Progenitor cell of endocrine pancreas (in vitro differentiated cells): Measurements from ENCODE around the gene LMO2. TPM values are rescaled to one million over a fixed set of nuclear protein-coding genes. Genes with fewer than 3 reads are reported as not detected.

Source experiments
- DNase-seq: peaks from one replicate; pipeline ENCODE4 v3.0.0; 2021; ENCODE audit warnings: low spot score; ENCODE audit not compliant: unreplicated experiment
- H3K27ac Mint-ChIP-seq: 2 replicates; pipeline ENCODE4 v1.8.0; 2021; ENCODE audit warnings: mild to moderate bottlenecking, moderate library complexity, mixed read lengths
- H3K27me3 Mint-ChIP-seq: 2 replicates; pipeline ENCODE4 v1.8.0; 2021; ENCODE audit warnings: mixed read lengths
- H3K36me3 Mint-ChIP-seq: 2 replicates; pipeline ENCODE4 v1.8.0; 2022; ENCODE audit warnings: mixed read lengths; ENCODE audit not compliant: insufficient read depth
- H3K4me1 Mint-ChIP-seq: 2 replicates; pipeline ENCODE4 v1.8.0; 2021; ENCODE audit warnings: low read depth, mixed read lengths
- H3K4me3 Mint-ChIP-seq: 2 replicates; pipeline ENCODE4 v1.8.0; 2021; ENCODE audit warnings: low read depth, mild to moderate bottlenecking, moderate library complexity, mixed read lengths
- H3K9me3 Mint-ChIP-seq: 2 replicates; pipeline ENCODE4 v1.8.0; 2021; ENCODE audit warnings: low read depth, mixed read lengths
- total RNA-seq: library from RNA; stranded (reverse); gene quantifications from 2 replicates; pipeline ENCODE4 v1.2.1, GENCODE V29; 2021
- TF ChIP-seq, protein P1 (sequence below): fragments of 200-600 bp; sonication (generic); IDR thresholded peaks from one replicate; pipeline ENCODE4 v1.5.0; 2021; ENCODE audit warnings: antibody characterized with exemption, mild to moderate bottlenecking; ENCODE audit not compliant: unreplicated experiment

The LMO2 gene
- total RNA-seq, 1 donor from 2014 or later = 0.36 TPM

DNA sequence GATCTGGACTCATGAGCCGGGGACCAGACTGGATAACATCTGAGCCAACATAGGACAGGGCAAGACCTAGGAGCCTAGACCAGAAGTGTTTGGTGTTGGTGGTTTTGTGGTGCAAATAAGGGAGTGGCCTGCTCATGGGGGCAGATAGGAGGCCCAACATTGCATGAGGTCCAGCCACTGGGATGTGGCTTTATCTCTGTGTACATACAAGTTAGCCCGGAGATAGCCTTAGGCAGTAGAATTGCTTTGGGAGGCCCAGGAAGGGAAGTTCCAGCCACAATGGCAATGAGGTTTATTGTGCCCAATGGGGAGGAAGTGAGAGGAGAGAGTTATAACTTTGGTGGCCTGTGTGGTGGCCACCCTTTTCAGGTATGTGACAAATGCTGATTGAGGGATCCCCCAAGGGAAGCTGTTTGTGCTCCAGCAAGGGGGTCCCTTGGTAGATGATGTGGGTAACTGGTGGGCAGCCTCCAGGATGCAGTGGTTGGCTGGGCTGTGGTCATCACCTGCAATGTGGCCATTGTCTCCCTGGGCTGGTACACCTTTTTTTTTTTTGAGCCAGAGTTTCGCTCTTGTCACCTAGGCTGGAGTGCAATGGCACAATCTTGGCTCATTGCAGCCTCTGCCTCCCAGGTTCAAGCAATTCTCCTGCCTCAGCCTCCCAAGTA is 6.4 kb downstream of the LMO2 start:
- no peaks in the 10 kb centered on the region for H3K9me3 Mint-ChIP-seq
- H3K4me3 Mint-ChIP-seq = no peak overlapping the region
- DNase-seq = no peak
- H3K27me3 Mint-ChIP-seq = peaks cover 25% of the 10 kb centered on the region
- TF ChIP-seq, protein P1, sequence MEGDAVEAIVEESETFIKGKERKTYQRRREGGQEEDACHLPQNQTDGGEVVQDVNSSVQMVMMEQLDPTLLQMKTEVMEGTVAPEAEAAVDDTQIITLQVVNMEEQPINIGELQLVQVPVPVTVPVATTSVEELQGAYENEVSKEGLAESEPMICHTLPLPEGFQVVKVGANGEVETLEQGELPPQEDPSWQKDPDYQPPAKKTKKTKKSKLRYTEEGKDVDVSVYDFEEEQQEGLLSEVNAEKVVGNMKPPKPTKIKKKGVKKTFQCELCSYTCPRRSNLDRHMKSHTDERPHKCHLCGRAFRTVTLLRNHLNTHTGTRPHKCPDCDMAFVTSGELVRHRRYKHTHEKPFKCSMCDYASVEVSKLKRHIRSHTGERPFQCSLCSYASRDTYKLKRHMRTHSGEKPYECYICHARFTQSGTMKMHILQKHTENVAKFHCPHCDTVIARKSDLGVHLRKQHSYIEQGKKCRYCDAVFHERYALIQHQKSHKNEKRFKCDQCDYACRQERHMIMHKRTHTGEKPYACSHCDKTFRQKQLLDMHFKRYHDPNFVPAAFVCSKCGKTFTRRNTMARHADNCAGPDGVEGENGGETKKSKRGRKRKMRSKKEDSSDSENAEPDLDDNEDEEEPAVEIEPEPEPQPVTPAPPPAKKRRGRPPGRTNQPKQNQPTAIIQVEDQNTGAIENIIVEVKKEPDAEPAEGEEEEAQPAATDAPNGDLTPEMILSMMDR = no peak
- H3K27ac Mint-ChIP-seq = no peak overlapping the region
- no peaks in the 10 kb centered on the region for H3K36me3 Mint-ChIP-seq
- peaks cover 4% of the 10 kb centered on the region for H3K4me1 Mint-ChIP-seq

DNA sequence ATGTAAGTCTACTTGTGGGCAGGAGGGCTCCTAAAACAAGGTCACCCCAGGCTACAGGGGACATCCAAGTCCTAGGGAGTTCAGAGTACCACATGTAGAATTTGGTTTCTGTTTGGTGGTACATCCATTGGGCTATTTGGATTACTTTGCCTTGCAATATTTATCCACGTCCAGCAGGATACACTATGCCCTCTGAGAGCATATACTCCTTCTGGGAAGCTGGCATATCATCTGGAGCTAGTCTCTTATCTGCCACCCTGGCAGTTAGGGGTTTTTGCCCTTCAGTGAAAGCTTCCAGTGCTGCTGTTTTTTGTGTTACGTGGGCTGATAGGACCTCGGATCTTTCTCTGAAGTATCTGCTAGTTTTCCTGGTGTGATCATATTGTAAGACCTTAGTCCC is 7.3 kb downstream of the LMO2 start:
- peaks cover 25% of the 10 kb centered on the region for H3K27me3 Mint-ChIP-seq
- peaks cover 4% of the 10 kb centered on the region for H3K4me1 Mint-ChIP-seq
- no peak overlapping the region for H3K27ac Mint-ChIP-seq
- H3K4me3 Mint-ChIP-seq = no peak overlapping the region
- H3K9me3 Mint-ChIP-seq = no peaks in the 10 kb centered on the region
- H3K36me3 Mint-ChIP-seq = no peaks in the 10 kb centered on the region
- TF ChIP-seq, protein P1 = no peak
- no peak for DNase-seq

DNA sequence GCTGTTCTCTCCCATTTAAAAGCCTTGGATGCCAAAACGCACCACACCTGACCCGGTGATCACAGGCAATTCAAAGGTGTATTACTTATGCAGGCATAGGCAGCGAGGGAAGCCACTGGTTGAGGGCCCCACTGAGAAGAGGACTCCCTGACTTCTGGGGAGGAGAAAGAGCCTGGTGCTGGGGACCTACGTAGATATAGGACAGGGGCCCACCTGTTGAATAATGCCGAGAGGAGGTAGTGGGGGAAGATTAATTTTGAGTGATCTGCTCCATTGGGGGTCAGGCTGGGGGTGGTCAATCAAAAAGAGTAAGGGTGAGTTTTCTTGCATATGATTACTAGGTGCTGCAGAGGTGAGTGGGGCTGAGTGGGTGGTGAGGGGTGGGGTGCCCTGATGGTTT is 7.8 kb downstream of the LMO2 start:
- H3K27me3 Mint-ChIP-seq = peaks cover 25% of the 10 kb centered on the region
- H3K36me3 Mint-ChIP-seq = no peaks in the 10 kb centered on the region
- no peak overlapping the region for H3K4me3 Mint-ChIP-seq
- peaks cover 4% of the 10 kb centered on the region for H3K4me1 Mint-ChIP-seq
- TF ChIP-seq, protein P1 = no peak
- no peaks in the 10 kb centered on the region for H3K9me3 Mint-ChIP-seq
- H3K27ac Mint-ChIP-seq = no peak overlapping the region
- DNase-seq = no peak

DNA sequence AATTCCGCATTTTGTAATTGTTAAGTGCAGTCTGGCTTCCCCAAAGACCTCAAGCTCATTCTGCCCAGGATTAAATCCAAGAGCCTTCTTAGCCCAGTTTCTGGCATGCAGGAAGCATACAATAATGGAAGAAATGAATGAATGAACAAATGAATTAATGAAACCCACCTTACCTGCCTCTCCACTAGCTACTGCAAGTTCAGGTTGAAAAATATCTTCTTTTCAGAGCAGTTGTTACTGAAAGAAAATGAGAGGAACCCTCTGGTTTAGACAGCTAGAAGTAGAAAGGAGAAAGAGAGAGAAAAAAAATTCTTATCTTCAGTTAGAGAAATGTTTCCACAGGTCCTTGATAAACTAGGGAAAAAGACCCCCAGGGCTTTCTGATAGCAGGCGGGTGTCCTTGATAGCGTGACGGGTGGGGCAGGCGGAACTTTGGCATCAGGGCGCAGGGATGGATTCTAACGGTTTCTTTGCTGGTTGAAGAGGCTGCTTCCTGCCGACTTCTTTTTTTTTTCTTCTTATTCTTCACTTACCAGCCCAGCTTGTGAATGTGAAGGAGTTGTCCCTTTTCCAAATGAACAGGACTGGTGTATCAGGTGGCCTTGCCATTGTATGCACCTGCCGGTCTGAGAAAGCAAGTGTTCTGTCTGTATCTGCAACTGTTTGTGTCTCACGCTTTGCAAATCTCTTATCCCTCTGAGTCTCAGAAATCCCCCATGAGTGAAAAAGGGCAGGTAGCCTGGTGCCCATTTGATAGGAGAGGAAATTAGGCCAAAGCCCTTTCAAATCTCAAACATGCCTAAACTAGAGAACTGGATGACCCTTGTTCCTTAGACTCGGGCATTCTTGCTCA is 10.0 kb downstream of the LMO2 start:
- Mint-ChIP-seq H3K9me3 (no peaks in the 10 kb centered on the region), H3K27me3 (peaks cover 38% of the 10 kb centered on the region), H3K36me3 (no peaks in the 10 kb centered on the region), H3K4me3 (no peak overlapping the region), H3K4me1 (peaks cover 4% of the 10 kb centered on the region), H3K27ac (no peak overlapping the region)
- DNase-seq = no peak
- TF ChIP-seq, protein P1 = no peak

DNA sequence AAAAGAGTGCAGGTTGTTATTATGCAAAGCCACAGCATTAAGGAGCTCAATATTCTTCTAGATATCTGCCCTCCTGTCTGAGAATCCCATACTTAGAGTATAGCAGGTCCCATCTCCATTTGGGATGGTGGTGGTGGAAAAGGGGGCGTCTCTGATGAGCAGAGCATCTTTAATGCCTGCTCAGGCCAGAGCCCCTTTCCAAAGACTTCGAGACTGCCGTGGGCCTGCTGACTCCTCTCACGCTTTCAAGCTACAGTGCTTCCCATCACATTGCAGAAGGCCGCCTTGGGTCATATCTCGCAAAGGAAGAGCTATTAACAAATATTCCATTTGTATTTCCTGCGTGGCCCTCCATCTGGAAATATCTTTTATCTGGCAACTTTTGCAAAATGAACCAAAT is 10.9 kb downstream of the LMO2 start:
- Mint-ChIP-seq H3K36me3 (no peaks in the 10 kb centered on the region), H3K9me3 (no peaks in the 10 kb centered on the region), H3K27me3 (peaks cover 42% of the 10 kb centered on the region), H3K4me3 (no peak overlapping the region), H3K27ac (no peak overlapping the region), H3K4me1 (peaks cover 4% of the 10 kb centered on the region)
- no peak for DNase-seq
- TF ChIP-seq, protein P1 = no peak
